H9 (cell line): ENCODE results near the gene DSCAM. TPM values are rescaled to one million over a fixed set of nuclear protein-coding genes. Genes with fewer than 3 reads are reported as not detected.

ENCODE experiments used
- DNase-seq: peaks from one replicate; pipeline ENCODE4 v3.0.0-alpha.2; 2017
- H2AFZ ChIP-seq: one replicate; pipeline ENCODE4 v1.6.1; 2013; ENCODE audit warnings: mild to moderate bottlenecking, low read length, control low read depth, moderate library complexity
- H2AK5ac ChIP-seq: 2 replicates; pipeline ENCODE4 v1.6.1; 2013; ENCODE audit warnings: low read length, control low read depth, mixed read lengths; ENCODE audit not compliant: insufficient read length
- H2BK120ac ChIP-seq: one replicate; pipeline ENCODE4 v1.6.1; 2013; ENCODE audit warnings: low read depth, mild to moderate bottlenecking, low read length, control low read depth, inconsistent platforms; ENCODE audit not compliant: poor library complexity, severe bottlenecking
- H2BK12ac ChIP-seq: 2 replicates; pipeline ENCODE4 v1.6.1; 2013; ENCODE audit warnings: low read length, control low read depth, mixed read lengths, low read depth; ENCODE audit not compliant: insufficient read length
- H2BK15ac ChIP-seq: 2 replicates; pipeline ENCODE4 v1.6.1; 2013; ENCODE audit warnings: low read depth, low read length, control low read depth
- H2BK20ac ChIP-seq: one replicate; pipeline ENCODE4 v1.6.1; 2013; ENCODE audit warnings: low read depth, mild to moderate bottlenecking, low read length, control low read depth, inconsistent platforms; ENCODE audit not compliant: poor library complexity, severe bottlenecking
- H2BK5ac ChIP-seq: 2 replicates; pipeline ENCODE4 v1.6.1; 2013; ENCODE audit warnings: low read length, control low read depth, mixed read lengths; ENCODE audit not compliant: insufficient read length
- H3K14ac ChIP-seq: 2 replicates; pipeline ENCODE4 v1.6.1; 2013; ENCODE audit warnings: low read length, control low read depth; ENCODE audit not compliant: insufficient read depth
- H3K18ac ChIP-seq: 2 replicates; pipeline ENCODE4 v1.6.1; 2013; ENCODE audit warnings: low read depth, mild to moderate bottlenecking, mixed read lengths, low read length, control low read depth; ENCODE audit not compliant: insufficient read length
- H3K23ac ChIP-seq: 2 replicates; pipeline ENCODE4 v1.6.1; 2013; ENCODE audit warnings: low read length, control low read depth, mixed read lengths, low read depth; ENCODE audit not compliant: insufficient read length
- H3K23me2 ChIP-seq: 2 replicates; pipeline ENCODE4 v1.6.1; 2013; ENCODE audit warnings: low read depth, mild to moderate bottlenecking, mixed read lengths, low read length, control low read depth; ENCODE audit not compliant: insufficient read length, poor library complexity, severe bottlenecking
- H3K27ac ChIP-seq: 2 replicates; pipeline ENCODE4 v1.5.1; 2013; ENCODE audit warnings: low read length, control low read depth, mixed read lengths, low read depth; ENCODE audit not compliant: insufficient read length
- H3K27me3 ChIP-seq: 2 replicates; pipeline ENCODE4 v1.6.1; 2013; ENCODE audit warnings: low read length, control low read depth, inconsistent platforms; ENCODE audit not compliant: insufficient read depth
- H3K4ac ChIP-seq: 2 replicates; pipeline ENCODE4 v1.6.1; 2013; ENCODE audit warnings: low read depth, mild to moderate bottlenecking, control low read depth, inconsistent platforms, low read length, moderate library complexity
- H3K4me1 ChIP-seq: 2 replicates; pipeline ENCODE4 v1.6.1; 2013; ENCODE audit warnings: low read length, control low read depth, inconsistent platforms; ENCODE audit not compliant: insufficient read depth
- H3K4me2 ChIP-seq: 2 replicates; pipeline ENCODE4 v1.6.1; 2013; ENCODE audit warnings: low read length, control low read depth, mixed read lengths; ENCODE audit not compliant: insufficient read length, insufficient read depth
- H3K56ac ChIP-seq: 2 replicates; pipeline ENCODE4 v1.6.1; 2013; ENCODE audit warnings: low read depth, mild to moderate bottlenecking, mixed read lengths, low read length, control low read depth; ENCODE audit not compliant: insufficient read length
- H3K79me1 ChIP-seq: 2 replicates; pipeline ENCODE4 v1.6.1; 2013; ENCODE audit warnings: low read depth, mild to moderate bottlenecking, moderate library complexity, low read length, control low read depth, inconsistent platforms; ENCODE audit not compliant: insufficient read depth, poor library complexity, severe bottlenecking
- H3K79me2 ChIP-seq: 2 replicates; pipeline ENCODE4 v1.6.1; 2013; ENCODE audit warnings: low read length, control low read depth, inconsistent platforms; ENCODE audit not compliant: insufficient read depth
- H3K9ac ChIP-seq: 2 replicates; pipeline ENCODE4 v1.6.1; 2013; ENCODE audit warnings: low read length, control low read depth, mixed read lengths; ENCODE audit not compliant: insufficient read length; ENCODE audit errors: extremely low read depth
- H3K9me3 ChIP-seq: one replicate; pipeline ENCODE4 v1.6.1; 2013; ENCODE audit warnings: low read depth, low read length, inconsistent platforms; ENCODE audit not compliant: control insufficient read depth
- H3T11ph ChIP-seq: one replicate; pipeline ENCODE4 v1.6.1; 2013; ENCODE audit warnings: mild to moderate bottlenecking, low read length, control low read depth, inconsistent platforms
- H4K20me1 ChIP-seq: one replicate; pipeline ENCODE4 v1.6.1; 2013; ENCODE audit not compliant: control insufficient read depth, insufficient read length, insufficient read depth
- H4K5ac ChIP-seq: 2 replicates; pipeline ENCODE4 v1.6.1; 2013; ENCODE audit warnings: low read depth, mild to moderate bottlenecking, mixed read lengths, low read length, control low read depth; ENCODE audit not compliant: insufficient read length
- H4K8ac ChIP-seq: replicated peaks from 2 replicates; pipeline ENCODE4 v1.6.1; 2013; ENCODE audit warnings: low read length, control low read depth, mixed read lengths, low read depth; ENCODE audit not compliant: insufficient read length
- H4K91ac ChIP-seq: 2 replicates; pipeline ENCODE4 v1.6.1; 2013; ENCODE audit warnings: low read depth, mild to moderate bottlenecking, moderate library complexity, mixed read lengths, low read length, control low read depth; ENCODE audit not compliant: insufficient read length
- H3K27ac Mint-ChIP-seq, 3 experiments: 2 replicates in 2 of 3; 3 replicates in 1 of 3; pipeline ENCODE4 v1.8.0; 2020 to 2021; ENCODE audit warnings: mixed read lengths in 3 of 3, mild to moderate bottlenecking in 1 of 3, moderate library complexity in 1 of 3
- H3K27me3 Mint-ChIP-seq: 2 replicates; pipeline ENCODE4 v1.8.0; 2021; ENCODE audit warnings: low read depth, mild to moderate bottlenecking, moderate library complexity, mixed read lengths
- H3K36me3 Mint-ChIP-seq, 3 experiments: 2 replicates in 2 of 3; 3 replicates in 1 of 3; pipeline ENCODE4 v1.8.0; 2020 to 2021; ENCODE audit warnings: low read depth in 3 of 3, mixed read lengths in 3 of 3; ENCODE audit not compliant: insufficient read depth in 1 of 3
- H3K4me1 Mint-ChIP-seq, 2 experiments: 2 replicates each; pipeline ENCODE4 v1.8.0; 2020; ENCODE audit warnings: mixed read lengths in 2 of 2
- H3K4me3 Mint-ChIP-seq, 2 experiments: 2 replicates in 1 of 2; 3 replicates in 1 of 2; pipeline ENCODE4 v1.8.0; 2020 to 2021; ENCODE audit warnings: mild to moderate bottlenecking in 2 of 2, mixed read lengths in 2 of 2, moderate library complexity in 1 of 2
- H3K9me3 Mint-ChIP-seq, 2 experiments: 2 replicates in 1 of 2; 3 replicates in 1 of 2; pipeline ENCODE4 v1.8.0; 2020; ENCODE audit warnings: mild to moderate bottlenecking in 2 of 2, mixed read lengths in 2 of 2, moderate library complexity in 1 of 2
- CTCF ChIP-seq: fragments of 200-600 bp; sonication (generic); conservative IDR thresholded peaks from 3 replicates; pipeline ENCODE4 v1.8.0; 2021; ENCODE audit warnings: antibody characterized with exemption, mild to moderate bottlenecking
- WGBS: extraction: QIAGEN DNeasy Blood & Tissue Kit; methylation state at CpG from one replicate; pipeline ENCODE4 v1.1.7; 2013; ENCODE audit warnings: missing lambda C conversion rate, low lambda C conversion rate, mixed read lengths; ENCODE audit not compliant: insufficient read length; ENCODE audit errors: extremely low coverage; 5-methylcytosine and 5-hydroxymethylcytosine counted together
- total RNA-seq: library from RNA; stranded (reverse); gene quantifications from 2 replicates; pipeline ENCODE4 v1.2.1, GENCODE V29; 2021

Gene DSCAM
- total RNA-seq, 1 experiment from 2014 or later: 0.17 TPM

- no peaks in the 10 kb centered on the region for H3K79me1 ChIP-seq
- no peak overlapping the region for H3K18ac ChIP-seq
- H4K8ac ChIP-seq: no peak overlapping the region
- no peak overlapping the region for H3K56ac ChIP-seq
- no peak overlapping the region for H3K4me2 ChIP-seq
- no peak overlapping the region for H3K23ac ChIP-seq
- H2AFZ ChIP-seq: no peak overlapping the region
- no peak overlapping the region for H3K14ac ChIP-seq
- H3K27ac ChIP-seq: no peak overlapping the region
- no peak for DNase-seq
- Mint-ChIP-seq H3K27me3 (peaks cover 4% of the 10 kb centered on the region; the same call in 1 of the 2 replicates), H3K9me3 (no peaks in the 10 kb centered on the region), H3K4me3 (no peak overlapping the region), H3K27ac (no peak overlapping the region), H3K4me1 (no peaks in the 10 kb centered on the region), H3K36me3 (no peaks in the 10 kb centered on the region)
- no peak overlapping the region for H3K9ac ChIP-seq
- H2BK120ac ChIP-seq: no peak overlapping the region
- no CpG with 5 or more reads among the region's 2 CpGs for WGBS
- no peak overlapping the region for H2BK20ac ChIP-seq
- H2AK5ac ChIP-seq: no peak overlapping the region
- TF ChIP-seq CTCF: no peak
- H2BK12ac ChIP-seq: no peak overlapping the region
- H3K9me3 ChIP-seq: no peaks in the 10 kb centered on the region
- H2BK5ac ChIP-seq: no peak overlapping the region
- H3K23me2 ChIP-seq: no peaks in the 10 kb centered on the region
- no peak overlapping the region for H4K91ac ChIP-seq
- no peaks in the 10 kb centered on the region for H4K20me1 ChIP-seq
- no peaks in the 10 kb centered on the region for H3K27me3 ChIP-seq
- no peaks in the 10 kb centered on the region for H3K4me1 ChIP-seq
- no peak overlapping the region for H4K5ac ChIP-seq
- no peak overlapping the region for H2BK15ac ChIP-seq
- H3K4ac ChIP-seq: no peak overlapping the region
- H3K79me2 ChIP-seq: no peaks in the 10 kb centered on the region
- H3T11ph ChIP-seq: no peak overlapping the region
Observed at GRCh38 chr21:40210251-40210650, 636.7 kb downstream of the DSCAM start.
